ENCODE measurements around the gene CNTNAP2.

GRCh38 chr7:147721962-147722830, 1605.6 kb downstream of the CNTNAP2 start:
- TF ChIP-seq GATA2 (IDR thresholded peaks at IDR 0.05; ENCODE audit: low read depth, low read length) (peak; percentile 74), GATA3 (IDR thresholded peaks at IDR 0.05; ENCODE audit: low read depth, low read length) (peak; percentile 95)
